Neural progenitor cell (in vitro differentiated cells): ENCODE measurements around the gene CHRNA7.

ENCODE experiments used
- CTCF ChIP-seq: fragments of 200-600 bp; sonication (generic); IDR thresholded peaks from 2 replicates; pipeline ENCODE4 v1.5.1; 2017; ENCODE audit warnings: antibody characterized with exemption, mild to moderate bottlenecking
- EZH2 ChIP-seq: fragments of 200-600 bp; sonication (generic); IDR thresholded peaks from 2 replicates; pipeline ENCODE4 v1.6.1; 2017; ENCODE audit warnings: antibody characterized with exemption, mild to moderate bottlenecking, moderate library complexity
- EZH2phosphoT487 ChIP-seq: fragments of 200-600 bp; sonication (generic); IDR thresholded peaks from 2 replicates; pipeline ENCODE4 v1.6.1; 2017; ENCODE audit warnings: antibody characterized with exemption

DNA sequence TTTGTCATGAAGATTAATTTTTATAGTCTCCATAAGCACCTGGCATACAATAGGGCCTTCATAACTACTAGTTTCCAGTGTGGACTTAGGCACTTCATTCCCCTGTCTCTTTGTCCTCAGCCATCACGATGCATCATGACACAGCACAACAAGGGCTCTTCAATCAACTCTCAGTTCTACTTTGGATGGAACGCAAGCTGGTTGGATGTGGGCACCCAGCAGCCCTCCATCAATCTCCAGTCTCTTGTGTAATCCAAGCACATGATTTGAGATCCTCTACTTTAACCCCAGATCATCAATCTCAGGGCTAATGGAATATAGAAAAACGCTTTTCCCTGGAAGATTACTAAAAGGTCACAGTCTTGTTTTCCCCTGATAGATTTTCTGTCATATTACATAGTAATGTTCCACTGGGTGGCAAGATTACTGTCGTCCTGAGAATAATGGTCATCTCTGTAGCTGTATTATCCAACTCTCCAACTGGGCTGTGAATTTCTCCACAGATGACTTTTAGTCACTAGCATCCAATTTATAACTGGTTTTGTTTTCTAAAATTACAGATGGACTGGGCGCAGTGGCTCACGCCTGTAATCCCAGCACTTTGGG lies 22.9 kb upstream of the CHRNA7 start:
- TF ChIP-seq CTCF, result no peak
- TF ChIP-seq EZH2phosphoT487, result no peak
- TF ChIP-seq EZH2, result no peak
